ENCODE results near the gene SLAMF6. TPM values are rescaled to one million over a fixed set of nuclear protein-coding genes. Genes with fewer than 3 reads are reported as not detected.

Gene SLAMF6
- total and polyA plus RNA-seq, 4 donors, result 0.76 to 1.2 (median 0.92) TPM

GRCh38 chr1:160488347-160489058 lies 34.6 kb downstream of the SLAMF6 start:
- no peak for TF ChIP-seq NR2F2 (IDR thresholded peaks at IDR 0.05)
- TF ChIP-seq ZBTB33 (IDR thresholded peaks at IDR 0.05), result no peak
- no peak for TF ChIP-seq FOXA2 (IDR thresholded peaks at IDR 0.05)
- no peak for TF ChIP-seq RAD21 (IDR thresholded peaks at IDR 0.05)
- no peak for TF ChIP-seq ATF3 (IDR thresholded peaks at IDR 0.05)
- no peak for TF ChIP-seq YY1 (IDR thresholded peaks at IDR 0.05)
- TF ChIP-seq GABPA (IDR thresholded peaks at IDR 0.05 in 1 of 2, conservative IDR thresholded peaks at IDR 0.05 in 1 of 2), result no peak
- no peak for TF ChIP-seq MAX (IDR thresholded peaks at IDR 0.05)
- no peak for TF ChIP-seq SP1 (IDR thresholded peaks at IDR 0.05)
- no peak for TF ChIP-seq JUND (IDR thresholded peaks at IDR 0.05)
- TF ChIP-seq CTCF (IDR thresholded peaks at IDR 0.05; ENCODE audit: low read depth, low read length, missing input control), result no peak
- TF ChIP-seq EGR1 (IDR thresholded peaks at IDR 0.05; ENCODE audit: low read depth in 2 of 2), result no peak
- TF ChIP-seq FOXA1 (IDR thresholded peaks at IDR 0.05), result no peak
- TF ChIP-seq RXRA (IDR thresholded peaks at IDR 0.05), result no peak
- Histone ChIP-seq H3K4me1 (ENCODE audit: control insufficient read depth in 4 of 4, insufficient read depth in 4 of 4, low read length in 3 of 4) (no peaks in the 10 kb centered on the region), H3K9ac (ENCODE audit: low read depth in 1 of 2, low read length in 2 of 2) (no peak overlapping the region), H3K9me3 (ENCODE audit: control insufficient read depth in 4 of 4, low read length in 3 of 4) (no peaks in the 10 kb centered on the region), H3K4me3 (ENCODE audit: low read depth in 1 of 3, low read length in 3 of 3) (no peak overlapping the region), H3K36me3 (ENCODE audit: control insufficient read depth in 4 of 4, insufficient read depth in 3 of 4, low read depth in 1 of 4, low read length in 3 of 4) (no peaks in the 10 kb centered on the region), H3K27ac (ENCODE audit: low read depth in 1 of 2, low read length in 2 of 2) (no peak overlapping the region), H3K27me3 (ENCODE audit: control insufficient read depth in 4 of 4, insufficient read depth in 4 of 4, low read length in 3 of 4) (no peaks in the 10 kb centered on the region)
- no peak for DNase-seq (ENCODE audit: low spot score)
- 89% methylated on average over 4 of the region's 4 CpGs for whole genome bisulfite sequencing

GRCh38 chr1:160486453-160486852 lies 36.6 kb downstream of the SLAMF6 start:
- Histone ChIP-seq H3K27me3 (ENCODE audit: control insufficient read depth in 4 of 4, insufficient read depth in 4 of 4, low read length in 3 of 4) (no peaks in the 10 kb centered on the region), H3K9ac (ENCODE audit: low read depth in 1 of 2, low read length in 2 of 2) (no peak overlapping the region), H3K9me3 (ENCODE audit: control insufficient read depth in 4 of 4, low read length in 3 of 4) (no peaks in the 10 kb centered on the region), H3K36me3 (ENCODE audit: control insufficient read depth in 4 of 4, insufficient read depth in 3 of 4, low read depth in 1 of 4, low read length in 3 of 4) (no peaks in the 10 kb centered on the region), H3K4me1 (ENCODE audit: control insufficient read depth in 4 of 4, insufficient read depth in 4 of 4, low read length in 3 of 4) (no peaks in the 10 kb centered on the region), H3K27ac (ENCODE audit: low read depth in 1 of 2, low read length in 2 of 2) (no peak overlapping the region), H3K4me3 (ENCODE audit: low read depth in 1 of 3, low read length in 3 of 3) (no peak overlapping the region)
- no peak for TF ChIP-seq CTCF (IDR thresholded peaks at IDR 0.05; ENCODE audit: low read depth, low read length, missing input control)
- 68% methylated on average over 4 of the region's 4 CpGs for WGBS
- DNase-seq (ENCODE audit: low spot score), result no peak

Data from liver (tissue), 9 donors.